ENCODE measurements around the gene NKRF.

- TF ChIP-seq CTCF (conservative IDR thresholded peaks at IDR 0.05; ENCODE audit: low read length) (no peak), EZH2phosphoT487 (IDR thresholded peaks at IDR 0.05; ENCODE audit: borderline replicate concordance, low read depth, low read length) (no peak)
These were observed 40.9 kb upstream of the NKRF start for GRCh38 chrX:119647089-119647488.

Data from OCI-LY7 (cell line).